Measurements from ENCODE around the gene CSRP2. TPM values are rescaled to one million over a fixed set of nuclear protein-coding genes. Genes with fewer than 3 reads are reported as not detected.
A peak's percentile ranks its signal among the peaks of the same experiment; 100 is the strongest.

CSRP2 gene
- total RNA-seq, 2 experiments from 2014 or later, result 0.63 to 4.3 TPM

- ChIA-PET POLR2A (interaction anchor here (0.7 to 0.9 kb wide), 2 partner anchors 19 to 191 kb away, joined by 3 to 4 read pairs; no protein-coding TSS in a partner anchor), CTCF (ENCODE audit: unreplicated experiment) (no interaction called here)
Observed at GRCh38 chr12:76830436-76830835, 48.4 kb downstream of the CSRP2 start.

GRCh38 chr12:76820888-76821482 lies 57.8 kb downstream of the CSRP2 start:
- CTCF ChIA-PET (ENCODE audit: unreplicated experiment), result no interaction called here
- Histone ChIP-seq H3K79me2 (ENCODE audit: insufficient read depth, low read depth, low read length) (no peaks in the 10 kb centered on the region), H3K4me2 (ENCODE audit: low read length) (no peak overlapping the region), H3K4me1 (ENCODE audit: insufficient read depth, low read length, poor library complexity, severe bottlenecking) (no peaks in the 10 kb centered on the region), H3K36me3 (ENCODE audit: insufficient read depth, low read length) (peaks cover 23% of the 10 kb centered on the region; the same call in 1 of the 2 replicates), H2AFZ (ENCODE audit: low read length) (no peak overlapping the region), H3K9me2 (ENCODE audit: insufficient read depth, low read length) (no peaks in the 10 kb centered on the region), H3K4me3 (ENCODE audit: low read depth, low read length, poor library complexity, severe bottlenecking) (no peak overlapping the region), H3K9me3 (ENCODE audit: low read length) (no peaks in the 10 kb centered on the region), H4K20me1 (ENCODE audit: insufficient read depth, low read length) (no peaks in the 10 kb centered on the region), H3K27ac (ENCODE audit: low read depth, low read length, poor library complexity, severe bottlenecking) (no peak overlapping the region)
- BruUV-seq (replicated peaks), result no TSS peak
- intact Hi-C loops (cut with micrococcal nuclease; ENCODE audit: unreplicated experiment), result no loop called here
- POLR2A ChIA-PET, result interaction anchor here (0.9 to 1.1 kb wide), 2 partner anchors 9 to 49 kb away, joined by 3 to 5 read pairs; no protein-coding TSS in a partner anchor
- peak; percentile 3 for DNase-seq (ENCODE audit: low spot score)
- TF ChIP-seq EZH2phosphoT487 (IDR thresholded peaks at IDR 0.05; ENCODE audit: borderline replicate concordance, low read depth, low read length) (no peak), CTCF (conservative IDR thresholded peaks at IDR 0.05; ENCODE audit: low read length) (peak; percentile 75)

More at GRCh38 chr12:76830436-76830835, 48.4 kb downstream of the CSRP2 start:
- no peaks in the 10 kb centered on the region for H3K4me1 ChIP-seq (ENCODE audit: insufficient read depth, low read length, poor library complexity, severe bottlenecking)
- no TSS peak for BruUV-seq (replicated peaks)
- H2AFZ ChIP-seq (ENCODE audit: low read length), result no peak overlapping the region
- DNase-seq (ENCODE audit: low spot score), result no peak
- no peaks in the 10 kb centered on the region for H4K20me1 ChIP-seq (ENCODE audit: insufficient read depth, low read length)
- H3K4me3 ChIP-seq (ENCODE audit: low read depth, low read length, poor library complexity, severe bottlenecking), result no peak overlapping the region
- peaks cover 39% of the 10 kb centered on the region for H3K36me3 ChIP-seq (ENCODE audit: insufficient read depth, low read length)
- H3K9me3 ChIP-seq (ENCODE audit: low read length), result no peaks in the 10 kb centered on the region
- H3K4me2 ChIP-seq (ENCODE audit: low read length), result no peak overlapping the region
- no peaks in the 10 kb centered on the region for H3K9me2 ChIP-seq (ENCODE audit: insufficient read depth, low read length)
- H3K27ac ChIP-seq (ENCODE audit: low read depth, low read length, poor library complexity, severe bottlenecking), result no peak overlapping the region
- H3K79me2 ChIP-seq (ENCODE audit: insufficient read depth, low read depth, low read length), result no peaks in the 10 kb centered on the region
- TF ChIP-seq EZH2phosphoT487 (IDR thresholded peaks at IDR 0.05; ENCODE audit: borderline replicate concordance, low read depth, low read length) (no peak), CTCF (conservative IDR thresholded peaks at IDR 0.05; ENCODE audit: low read length) (no peak)
- intact Hi-C loops (cut with micrococcal nuclease; ENCODE audit: unreplicated experiment), result no loop called here

- H3K9me3 ChIP-seq (ENCODE audit: low read length), result no peaks in the 10 kb centered on the region
- H3K79me2 ChIP-seq (ENCODE audit: insufficient read depth, low read depth, low read length), result no peaks in the 10 kb centered on the region
- ChIA-PET CTCF (ENCODE audit: unreplicated experiment) (no interaction called here), POLR2A (no interaction called here)
- H2AFZ ChIP-seq (ENCODE audit: low read length), result no peak overlapping the region
- DNase-seq (ENCODE audit: low spot score), result no peak
- H4K20me1 ChIP-seq (ENCODE audit: insufficient read depth, low read length), result no peaks in the 10 kb centered on the region
- no peak overlapping the region for H3K27ac ChIP-seq (ENCODE audit: low read depth, low read length, poor library complexity, severe bottlenecking)
- H3K4me1 ChIP-seq (ENCODE audit: insufficient read depth, low read length, poor library complexity, severe bottlenecking), result no peaks in the 10 kb centered on the region
- peaks cover 31% of the 10 kb centered on the region; the same call in 1 of the 2 replicates for H3K36me3 ChIP-seq (ENCODE audit: insufficient read depth, low read length)
- H3K4me2 ChIP-seq (ENCODE audit: low read length), result no peak overlapping the region
- BruUV-seq (replicated peaks), result no TSS peak
- intact Hi-C loops (cut with micrococcal nuclease; ENCODE audit: unreplicated experiment), result no loop called here
- no peaks in the 10 kb centered on the region for H3K9me2 ChIP-seq (ENCODE audit: insufficient read depth, low read length)
- TF ChIP-seq CTCF (conservative IDR thresholded peaks at IDR 0.05; ENCODE audit: low read length), result no peak
- H3K4me3 ChIP-seq (ENCODE audit: low read depth, low read length, poor library complexity, severe bottlenecking), result no peak overlapping the region
Observed at GRCh38 chr12:76813972-76814371, 64.8 kb downstream of the CSRP2 start.

Data from OCI-LY7 (cell line).